A673 (cell line): ENCODE measurements around the gene STXBP2.

Experiments used
- EZH2 ChIP-seq: fragments of 200-600 bp; sonication (generic); IDR thresholded peaks from 2 replicates; pipeline ENCODE4 v1.6.1; 2017; ENCODE audit warnings: borderline replicate concordance, low read depth, mild to moderate bottlenecking, mixed read lengths, antibody characterized with exemption, low read length; ENCODE audit not compliant: poor library complexity, severe bottlenecking
- TF ChIP-seq, protein P1 (sequence below): fragments of 300-800, 200-600 bp; sonication (generic); conservative IDR thresholded peaks from 2 replicates; pipeline ENCODE4 v1.5.1; 2017; ENCODE audit warnings: low read depth, mild to moderate bottlenecking, antibody characterized with exemption, low read length, moderate library complexity, mixed read lengths

DNA sequence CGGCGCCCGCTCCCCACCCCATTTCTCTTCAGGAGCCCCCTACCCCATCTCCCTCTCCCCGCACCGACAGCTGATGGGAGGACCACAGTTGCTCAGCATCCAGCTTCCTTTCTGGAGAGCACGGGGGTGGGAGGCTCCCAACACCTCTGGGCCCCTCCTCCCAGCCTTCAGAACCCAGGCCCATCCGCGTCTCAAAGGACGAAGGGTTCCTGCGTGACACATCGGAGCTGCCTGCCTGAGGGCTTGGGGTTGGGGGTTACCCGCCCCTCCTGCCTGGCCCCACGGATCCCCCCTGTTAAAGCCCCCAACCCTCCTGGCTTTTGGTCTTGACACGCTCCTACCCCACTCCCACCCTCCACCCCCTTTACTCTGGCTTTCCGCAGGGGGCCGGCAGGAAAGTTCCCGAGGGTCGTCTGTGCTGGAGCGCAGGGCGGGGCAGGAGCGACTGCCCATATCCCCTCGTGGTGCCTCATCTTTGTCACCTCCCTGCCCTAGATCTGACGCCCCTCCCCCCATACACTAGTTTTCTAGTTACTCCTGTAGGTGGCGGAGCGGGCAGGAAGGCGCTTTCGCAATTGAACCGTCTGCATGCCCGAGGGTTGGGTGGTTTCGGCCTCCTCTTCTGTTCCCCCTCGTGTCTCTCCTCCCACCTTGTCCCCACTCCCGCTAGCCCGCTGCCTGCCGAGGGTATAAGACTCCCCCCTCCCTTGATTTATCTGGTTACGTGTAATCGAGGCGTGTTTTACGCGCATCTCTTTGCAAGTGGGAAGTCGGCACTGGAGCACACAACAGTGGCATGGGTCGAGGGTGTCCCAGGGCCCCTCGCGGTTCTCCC lies 44.6 kb downstream of the STXBP2 start:
- TF ChIP-seq, protein P1, sequence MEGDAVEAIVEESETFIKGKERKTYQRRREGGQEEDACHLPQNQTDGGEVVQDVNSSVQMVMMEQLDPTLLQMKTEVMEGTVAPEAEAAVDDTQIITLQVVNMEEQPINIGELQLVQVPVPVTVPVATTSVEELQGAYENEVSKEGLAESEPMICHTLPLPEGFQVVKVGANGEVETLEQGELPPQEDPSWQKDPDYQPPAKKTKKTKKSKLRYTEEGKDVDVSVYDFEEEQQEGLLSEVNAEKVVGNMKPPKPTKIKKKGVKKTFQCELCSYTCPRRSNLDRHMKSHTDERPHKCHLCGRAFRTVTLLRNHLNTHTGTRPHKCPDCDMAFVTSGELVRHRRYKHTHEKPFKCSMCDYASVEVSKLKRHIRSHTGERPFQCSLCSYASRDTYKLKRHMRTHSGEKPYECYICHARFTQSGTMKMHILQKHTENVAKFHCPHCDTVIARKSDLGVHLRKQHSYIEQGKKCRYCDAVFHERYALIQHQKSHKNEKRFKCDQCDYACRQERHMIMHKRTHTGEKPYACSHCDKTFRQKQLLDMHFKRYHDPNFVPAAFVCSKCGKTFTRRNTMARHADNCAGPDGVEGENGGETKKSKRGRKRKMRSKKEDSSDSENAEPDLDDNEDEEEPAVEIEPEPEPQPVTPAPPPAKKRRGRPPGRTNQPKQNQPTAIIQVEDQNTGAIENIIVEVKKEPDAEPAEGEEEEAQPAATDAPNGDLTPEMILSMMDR, result peak; percentile 64
- no peak for TF ChIP-seq EZH2
